Activated effector memory CD4-positive, alpha-beta T cell treated with Interleukin-2 at 50 U/mL for 16 hours (primary cell): ENCODE results near the gene ST7.

Experiments used
- DNase-seq: peaks from one replicate; pipeline ENCODE4 v3.0.0-alpha.2; 2020

The ST7 gene

GRCh38 chr7:117034851-117035464, 81.7 kb downstream of the ST7 start:
- no peak for DNase-seq

- no peak for DNase-seq
Measured at GRCh38 chr7:117035465-117035862, 82.2 kb downstream of the ST7 start.

- no peak for DNase-seq
Measured at GRCh38 chr7:117036053-117036669, 82.9 kb downstream of the ST7 start.

GRCh38 chr7:117036836-117037235, 83.5 kb downstream of the ST7 start:
- DNase-seq: no peak

GRCh38 chr7:117038408-117038807, 85.1 kb downstream of the ST7 start:
- no peak for DNase-seq

- no peak for DNase-seq
Measured at GRCh38 chr7:117041007-117041406, 87.7 kb downstream of the ST7 start.

- DNase-seq: no peak
Measured at GRCh38 chr7:117041822-117042221, 88.5 kb downstream of the ST7 start.

GRCh38 chr7:117043108-117043825, 90.0 kb downstream of the ST7 start:
- DNase-seq: no peak

GRCh38 chr7:117044664-117045063, 91.4 kb downstream of the ST7 start:
- DNase-seq: no peak

GRCh38 chr7:117045927-117046710, 92.8 kb downstream of the ST7 start:
- DNase-seq: no peak

GRCh38 chr7:117047496-117047895, 94.2 kb downstream of the ST7 start:
- DNase-seq: no peak

- no peak for DNase-seq
Measured at GRCh38 chr7:117048114-117048866, 95.0 kb downstream of the ST7 start.

GRCh38 chr7:117048882-117049281, 95.6 kb downstream of the ST7 start:
- no peak for DNase-seq

- no peak for DNase-seq
Measured at GRCh38 chr7:117051808-117052207, 98.5 kb downstream of the ST7 start.

GRCh38 chr7:117053432-117053831, 100.1 kb downstream of the ST7 start:
- no peak for DNase-seq

GRCh38 chr7:117061751-117062150, 108.5 kb downstream of the ST7 start:
- no peak for DNase-seq

- DNase-seq: no peak
Measured at GRCh38 chr7:117062300-117062699, 109.0 kb downstream of the ST7 start.

- no peak for DNase-seq
Measured at GRCh38 chr7:117064688-117065087, 111.4 kb downstream of the ST7 start.

- no peak for DNase-seq
Measured at GRCh38 chr7:117065571-117066150, 112.4 kb downstream of the ST7 start.

GRCh38 chr7:117066668-117067067, 113.4 kb downstream of the ST7 start:
- DNase-seq: no peak

- DNase-seq: no peak
Measured at GRCh38 chr7:117067340-117067739, 114.0 kb downstream of the ST7 start.

GRCh38 chr7:117068511-117069145, 115.3 kb downstream of the ST7 start:
- DNase-seq: no peak
